NCI-H1048 (cell line): Measurements from ENCODE around the gene PEX10.
A peak's percentile ranks its signal among the peaks of the same experiment; 100 is the strongest.
"Not testable (repeated sequence)": the region's sequence is repeated elsewhere in the genome, so short reads cannot be mapped to it uniquely, and the experiment has no call there.

Experiments
- DNase-seq: peaks from one replicate; lab custom pipeline; 2025; lab: John Stamatoyannopoulos, UW

The PEX10 gene

DNA sequence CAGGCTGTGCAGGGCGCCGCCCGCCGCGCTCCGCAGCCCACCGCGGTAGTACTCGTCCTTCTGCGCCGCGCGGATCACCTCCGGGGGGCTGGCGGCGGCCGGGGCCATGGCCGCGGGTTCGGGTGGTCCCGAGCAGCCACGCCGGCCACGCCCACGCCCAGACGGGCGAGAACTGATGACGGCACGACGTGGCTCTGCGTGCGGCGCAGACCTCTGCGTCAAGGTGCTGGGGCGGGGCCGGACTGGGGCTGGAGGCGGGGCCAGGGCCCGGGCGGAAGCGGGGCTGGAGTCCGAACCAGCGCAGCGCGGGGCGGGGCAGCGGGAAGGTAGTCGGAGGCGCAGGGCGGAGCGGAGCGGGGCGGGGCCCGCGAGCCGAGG, at the start of gene PEX10:
PEX10 (minus strand) TSS at position 170 of the 378 bp plus-strand sequence; CDS start at position 108, 62 bp downstream.
- DNase-seq: peak; percentile 96

DNA sequence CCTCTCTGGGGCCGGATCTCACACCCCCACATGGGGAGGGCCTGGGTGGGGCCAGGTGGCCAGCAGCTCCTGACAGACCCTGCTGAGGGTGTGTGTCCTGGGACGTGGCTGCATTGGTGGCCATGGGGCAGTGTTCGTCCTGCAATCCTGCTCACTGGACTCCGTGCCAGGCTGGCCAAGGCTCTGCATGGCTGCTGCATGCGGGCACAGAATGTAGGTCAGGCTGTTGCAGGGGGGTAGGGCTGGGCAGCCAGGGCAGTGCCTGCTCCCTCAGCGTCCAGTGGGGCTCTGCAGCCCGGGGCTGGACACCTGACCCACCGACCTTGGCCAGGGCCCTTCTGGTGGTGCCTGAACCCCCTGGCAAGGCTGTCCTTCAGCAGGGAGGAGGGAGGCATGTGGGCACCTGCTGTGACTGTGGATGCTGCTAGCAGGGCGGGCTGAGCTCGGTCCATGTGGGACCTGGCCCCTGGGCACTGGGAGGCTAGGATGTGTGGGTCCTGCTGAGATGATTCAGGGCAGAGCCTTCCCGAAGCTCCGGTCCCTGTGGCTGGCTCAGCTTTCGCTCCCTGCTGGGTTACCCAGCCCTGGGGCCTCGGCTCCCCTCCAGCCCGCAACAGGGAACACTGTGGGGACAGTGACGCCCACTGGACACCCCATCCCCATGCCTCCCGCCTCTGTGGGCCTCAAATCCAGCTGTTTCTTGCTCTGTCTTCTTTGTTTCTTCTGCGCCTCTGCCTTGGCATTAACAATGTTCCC, 48.8 kb upstream of the PEX10 start:
- DNase-seq: no peak

DNA sequence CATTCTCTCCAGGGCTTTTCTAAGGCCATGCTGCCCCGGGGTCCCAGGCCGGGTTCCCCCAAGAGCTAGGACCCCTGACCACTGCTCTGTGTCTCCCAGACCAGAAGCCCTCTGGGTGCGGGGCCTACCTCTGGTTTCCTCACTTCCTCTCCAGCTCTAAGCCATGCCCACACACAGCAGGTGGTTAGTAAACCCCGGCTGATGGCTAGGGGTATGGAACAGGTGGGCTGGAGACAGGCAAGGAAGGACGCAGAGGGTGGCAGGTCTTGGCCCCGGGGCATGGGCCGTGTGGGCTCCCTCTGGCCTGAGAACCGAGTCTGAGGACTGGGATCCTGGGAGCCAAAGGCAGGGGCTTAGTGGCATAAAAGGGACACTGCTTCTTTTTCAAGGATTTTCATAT, 47.8 kb upstream of the PEX10 start:
- no peak for DNase-seq

DNA sequence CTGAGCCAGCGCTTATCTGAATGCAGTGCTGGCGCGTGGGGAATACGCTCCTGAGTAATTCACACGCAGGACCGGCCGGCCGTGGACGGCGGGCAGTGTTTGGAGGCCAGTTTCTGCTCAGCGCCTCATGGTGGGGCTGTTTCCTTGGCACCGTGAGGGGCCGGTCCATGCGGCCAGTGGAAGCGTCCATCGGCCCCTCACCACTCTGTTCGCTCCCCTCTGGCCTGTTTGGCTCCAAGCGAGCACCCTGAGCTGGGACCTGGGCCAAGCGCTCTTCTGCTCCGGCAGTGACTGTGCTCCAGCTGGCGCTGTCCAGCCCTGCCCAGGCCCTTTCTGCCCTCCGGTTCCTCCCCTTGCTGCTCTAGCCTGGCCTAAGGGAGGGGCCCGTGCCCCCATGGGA, 47.4 kb upstream of the PEX10 start:
- DNase-seq: no peak

DNA sequence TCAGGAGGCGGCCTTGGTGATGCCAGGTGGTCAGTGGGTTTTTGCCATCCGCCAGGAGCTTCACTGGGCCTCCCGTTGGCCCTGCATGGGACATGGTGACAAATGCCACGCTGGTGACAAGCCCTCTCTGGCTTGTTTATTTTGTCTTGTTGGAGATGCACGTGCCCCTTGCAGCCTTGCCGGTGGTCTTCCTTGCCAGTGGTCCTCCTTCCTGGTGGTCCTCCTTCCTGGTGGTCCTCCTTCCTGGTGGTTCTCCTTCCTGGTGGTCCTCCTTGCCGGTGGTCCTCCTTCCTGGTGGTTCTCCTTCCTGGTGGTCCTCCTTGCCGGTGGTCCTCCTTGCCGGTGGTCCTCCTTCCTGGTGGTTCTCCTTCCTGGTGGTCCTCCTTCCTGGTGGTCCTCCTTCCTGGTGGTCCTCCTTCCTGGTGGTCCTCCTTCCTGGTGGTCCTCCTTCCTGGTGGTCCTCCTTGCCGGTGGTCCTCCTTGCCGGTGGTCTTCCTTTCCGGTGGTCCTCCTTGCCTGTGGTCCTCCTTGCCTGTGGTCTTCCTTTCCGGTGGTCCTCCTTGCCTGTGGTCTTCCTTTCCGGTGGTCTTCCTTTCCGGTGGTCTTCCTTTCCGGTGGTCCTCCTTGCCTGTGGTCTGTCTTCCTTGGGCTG, 46.9 kb upstream of the PEX10 start:
- DNase-seq: not testable (repeated sequence)

DNA sequence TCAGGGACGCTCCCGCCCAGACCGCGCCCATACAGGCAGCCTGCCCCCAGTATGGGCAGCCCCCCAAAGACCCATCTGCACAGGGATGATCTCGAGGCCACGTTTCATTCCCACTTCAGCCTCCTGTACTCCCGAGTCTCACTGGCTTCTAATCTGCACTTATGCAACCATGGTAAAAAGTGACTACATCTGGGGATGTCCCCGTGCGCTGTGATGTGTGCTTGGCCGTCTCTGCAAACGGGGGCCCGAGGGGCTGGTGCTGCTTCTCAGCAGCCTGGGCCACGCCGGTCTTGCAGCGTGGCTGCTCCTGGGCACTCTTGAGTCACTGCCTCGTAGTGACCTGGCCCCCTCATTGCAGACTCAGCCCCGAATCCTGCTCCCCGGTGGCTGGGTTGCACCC, 46.3 kb upstream of the PEX10 start:
- no peak for DNase-seq

DNA sequence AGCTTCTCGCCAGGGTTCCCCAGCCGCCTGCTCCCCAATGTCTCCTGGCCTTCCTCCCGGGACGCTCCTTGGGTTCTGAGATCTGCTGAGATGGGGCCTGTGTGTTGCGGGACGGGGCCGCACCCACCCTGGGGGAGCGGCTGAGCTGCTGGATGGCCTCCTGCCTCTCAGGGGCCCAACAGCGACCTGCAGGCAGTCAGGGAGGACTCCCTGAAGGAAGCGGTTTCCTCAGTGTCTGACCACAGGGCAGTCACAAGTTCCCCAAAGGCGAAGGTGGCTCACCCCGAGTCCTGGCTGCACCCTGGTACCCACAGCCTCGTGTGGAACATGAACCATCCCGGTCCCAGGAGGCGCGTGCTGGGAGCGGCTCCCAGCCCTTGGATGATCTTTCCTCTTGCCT, 45.1 kb upstream of the PEX10 start:
- DNase-seq: no peak

DNA sequence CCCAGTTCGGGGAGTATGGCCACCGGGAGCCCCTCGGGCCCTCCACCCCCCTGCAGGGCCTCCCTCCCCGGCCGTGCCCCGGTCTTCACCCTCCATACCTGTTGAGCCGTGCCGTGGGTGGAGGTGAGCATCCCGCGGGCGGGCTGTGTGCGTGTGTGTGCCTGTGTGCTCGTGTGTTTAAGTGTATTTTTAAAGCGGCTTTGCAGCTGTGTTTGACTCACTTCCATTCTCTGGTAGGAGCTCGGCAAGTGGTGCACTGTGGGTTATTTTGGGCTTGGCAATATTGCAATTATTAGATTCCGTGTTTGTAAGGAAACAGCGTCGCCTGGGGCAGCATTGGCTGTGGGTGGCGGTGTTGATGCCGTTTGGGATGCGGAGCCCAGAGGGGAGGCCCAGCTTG, 43.4 kb upstream of the PEX10 start:
- no peak for DNase-seq

DNA sequence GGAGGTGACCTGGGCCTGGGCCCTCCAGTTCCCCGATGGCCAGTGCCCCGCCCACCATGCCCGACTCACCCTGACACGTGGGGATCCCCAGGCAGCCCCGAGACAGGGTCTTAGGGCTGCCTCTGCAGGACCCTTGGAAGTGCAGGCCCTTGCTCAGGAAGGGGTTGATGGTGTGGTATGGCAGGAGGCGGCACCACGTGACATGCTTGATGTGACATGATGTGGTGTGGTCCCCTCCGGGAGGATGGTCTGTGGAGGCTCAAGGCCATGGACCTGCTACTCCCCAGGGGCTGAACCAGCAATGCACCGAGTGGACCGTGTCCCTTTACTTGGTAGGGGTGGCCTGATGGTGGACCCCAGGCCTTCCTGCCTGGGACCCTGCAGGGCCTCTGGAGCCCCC, 41.9 kb upstream of the PEX10 start:
- no peak for DNase-seq

DNA sequence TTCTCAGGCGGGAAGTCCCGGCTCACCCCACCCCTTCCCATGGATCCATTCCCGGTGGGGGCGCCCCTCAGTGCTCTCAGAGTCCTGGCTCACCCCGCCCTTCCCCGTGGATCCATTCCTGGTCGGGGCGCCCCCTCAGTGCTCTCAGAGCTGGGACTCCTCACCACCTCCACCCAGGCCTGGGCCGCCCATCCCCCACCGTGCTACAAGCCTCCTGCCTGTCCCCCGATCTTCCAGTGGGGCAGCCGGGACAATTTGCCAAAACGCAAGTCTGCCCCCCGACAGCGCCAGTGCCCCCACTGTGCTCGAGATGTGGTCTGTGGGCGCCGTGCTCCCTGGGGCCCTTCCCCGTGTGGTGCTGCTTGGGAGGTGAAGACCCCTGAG, 40.6 kb upstream of the PEX10 start:
- no peak for DNase-seq

DNA sequence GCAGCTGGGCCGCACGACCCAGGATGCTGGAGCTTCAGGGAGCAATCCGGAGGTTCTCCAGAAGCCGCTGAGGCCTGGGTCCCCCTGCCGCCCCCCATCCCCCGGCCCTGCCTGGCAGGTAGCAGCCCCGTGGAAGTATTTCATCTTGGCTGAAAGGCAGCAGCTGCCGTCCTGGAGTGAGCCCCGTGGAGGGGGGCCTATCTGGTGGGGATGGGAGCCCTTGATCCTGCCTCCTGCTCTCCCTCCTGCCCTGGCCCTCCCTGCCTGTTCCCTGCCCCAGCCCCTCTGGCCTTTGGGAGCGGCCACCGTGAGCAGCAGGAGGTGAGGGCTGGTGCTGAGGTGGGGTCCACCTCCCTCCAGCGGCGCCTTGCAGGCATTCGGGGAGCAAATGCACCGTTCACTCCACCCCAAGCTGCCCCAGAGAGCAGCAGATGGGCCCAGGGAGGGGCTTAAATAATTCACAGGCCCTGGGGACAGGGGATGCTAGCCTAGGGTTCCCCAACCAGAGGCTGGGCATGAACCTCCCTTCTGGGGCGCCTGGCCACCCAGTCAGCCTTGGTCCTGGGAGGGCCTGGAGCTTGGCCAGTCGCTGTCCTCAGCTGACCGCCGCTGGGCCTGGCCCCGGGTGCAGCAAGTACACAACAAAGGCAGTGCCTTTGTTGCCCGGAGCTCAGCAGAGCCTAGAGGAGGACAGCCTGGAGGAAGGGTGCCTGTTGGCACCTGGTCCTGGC, 40.0 kb upstream of the PEX10 start:
- DNase-seq: no peak

DNA sequence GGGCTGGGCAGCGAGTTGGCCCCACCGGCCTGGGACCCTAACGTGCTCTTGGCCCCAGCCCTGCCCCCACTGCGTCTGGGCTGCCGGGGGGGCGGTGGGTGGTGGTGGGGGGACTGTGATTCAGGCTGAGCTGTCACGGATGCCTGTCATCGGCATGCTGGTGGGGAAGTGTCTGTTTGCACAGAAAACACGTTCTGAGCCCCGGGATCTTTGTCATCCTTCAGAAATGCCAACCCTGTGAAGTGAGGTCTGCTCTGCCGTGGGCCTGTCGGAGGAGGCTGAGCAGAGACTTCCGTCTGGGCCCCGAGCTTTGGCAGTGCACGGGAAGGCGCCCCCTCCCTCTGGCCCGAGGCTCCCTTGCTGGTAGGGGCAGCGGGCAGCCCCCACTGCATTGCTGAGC, 39.4 kb upstream of the PEX10 start:
- DNase-seq: no peak

DNA sequence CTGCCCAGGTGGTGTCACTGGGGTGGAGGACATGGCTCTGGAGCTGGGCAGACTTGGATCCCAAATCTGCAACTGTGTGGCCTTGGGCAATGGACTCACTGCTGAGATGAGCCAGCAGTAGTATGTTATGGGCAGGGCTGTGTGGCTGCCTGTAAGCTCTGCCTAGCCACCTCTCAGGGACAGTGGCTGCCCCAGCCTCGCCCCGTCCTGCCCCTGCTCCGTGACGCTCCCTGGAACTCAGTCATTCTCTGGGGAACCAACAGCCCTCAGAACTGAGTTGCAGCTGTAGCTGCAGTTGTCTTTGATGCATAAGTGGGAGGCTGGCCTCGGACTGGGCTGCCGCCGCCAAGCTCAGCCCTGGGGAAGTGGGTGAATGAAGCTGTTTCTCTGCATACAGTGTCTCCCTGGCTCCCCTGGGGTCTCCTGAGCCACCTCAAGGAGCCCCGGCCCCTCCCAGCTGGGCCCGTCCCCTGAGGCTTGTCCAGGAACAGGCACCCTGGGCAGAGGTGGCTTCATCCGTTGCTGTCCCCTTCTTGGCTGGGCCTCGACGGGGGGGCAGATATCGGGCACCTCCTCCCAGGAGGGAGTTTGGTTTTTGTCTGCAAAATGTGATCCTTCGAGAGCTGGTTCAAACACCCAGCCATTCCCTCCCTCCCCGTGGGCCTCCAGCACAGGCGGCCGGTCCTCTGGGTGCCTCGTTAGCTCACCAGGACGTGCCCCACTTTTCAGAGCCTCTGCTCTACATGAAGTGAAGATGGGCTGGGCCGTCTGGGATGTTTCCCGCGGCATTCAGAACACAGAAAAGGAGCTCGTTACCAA, 37.5 kb upstream of the PEX10 start:
- DNase-seq: no peak

DNA sequence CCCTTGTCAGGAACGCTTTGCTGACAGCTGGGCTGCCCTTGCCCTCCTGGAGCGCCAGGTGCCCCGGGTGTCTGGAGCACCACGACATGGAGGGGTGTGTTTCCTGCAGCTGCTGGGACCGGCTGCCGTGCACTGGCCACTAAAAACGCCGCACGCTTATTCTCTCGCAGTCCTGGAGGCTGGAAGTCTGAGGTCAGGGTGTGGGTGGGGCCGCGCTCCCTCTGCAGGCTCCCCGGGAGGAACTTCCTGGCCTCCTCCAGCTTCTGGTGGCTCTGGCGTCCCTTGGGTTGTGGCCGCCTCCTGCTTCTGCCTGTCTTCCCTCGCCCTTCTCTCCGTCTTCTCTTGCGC, 35.7 kb upstream of the PEX10 start:
- DNase-seq: no peak

DNA sequence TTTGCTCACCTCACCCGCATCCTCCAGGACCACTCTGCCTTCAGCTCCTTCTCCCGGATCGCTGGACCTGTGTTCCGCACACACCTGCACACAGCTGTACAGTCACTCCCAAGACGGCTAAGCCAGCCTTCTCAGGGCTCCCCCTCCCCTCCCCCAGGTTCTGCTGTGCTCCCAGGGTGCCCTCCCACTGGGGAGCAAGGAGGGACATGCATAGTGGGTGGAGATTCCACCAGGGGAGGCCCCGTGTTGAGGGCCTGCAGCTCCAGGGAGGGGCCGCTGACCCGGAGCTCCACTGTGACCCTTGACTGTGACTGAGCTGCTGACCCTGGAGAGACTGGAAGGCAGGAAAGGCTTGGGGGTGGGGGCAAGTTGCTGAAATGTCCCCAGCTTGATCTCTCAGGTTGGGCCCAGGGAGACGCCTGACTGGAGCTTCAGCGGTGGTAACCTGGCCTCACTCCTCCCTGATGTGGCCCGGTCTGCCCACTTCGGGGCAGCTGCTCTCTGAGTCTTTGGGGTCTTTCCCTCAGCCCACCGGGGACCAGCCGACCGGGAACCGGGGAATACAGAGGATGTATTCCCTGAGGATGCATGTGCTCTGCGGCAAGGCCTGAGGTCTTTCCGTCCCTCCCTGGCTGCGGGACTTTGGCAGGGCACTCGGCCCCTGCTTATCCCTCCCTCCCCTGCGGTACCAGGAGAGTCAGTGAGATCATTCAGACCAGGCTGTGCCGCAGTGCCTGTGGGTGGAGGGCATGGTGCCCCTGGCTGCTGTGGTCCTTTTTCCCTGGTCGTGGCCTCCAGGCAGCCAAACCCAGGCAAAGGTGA, 35.1 kb upstream of the PEX10 start:
- no peak for DNase-seq

DNA sequence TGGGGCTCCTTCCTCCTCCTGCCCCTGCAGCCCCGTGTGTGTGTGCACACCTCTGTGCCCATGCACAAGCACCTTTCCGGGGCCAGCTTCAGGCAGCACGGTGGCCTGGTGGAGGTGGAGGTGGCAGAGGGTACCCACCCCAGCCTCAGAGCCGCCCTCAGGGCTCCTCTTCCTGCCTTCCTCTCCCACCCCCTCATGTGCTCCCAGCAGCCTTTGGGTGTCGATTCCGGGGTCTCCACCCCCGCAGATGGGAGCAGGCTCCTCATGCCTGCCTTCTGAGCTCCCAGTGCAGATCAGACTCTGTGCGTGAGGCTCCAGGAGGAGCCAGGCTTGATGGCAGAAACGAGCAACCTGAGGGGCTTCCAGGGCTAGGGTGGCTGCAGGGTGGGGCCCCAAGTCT, 34.5 kb upstream of the PEX10 start:
- DNase-seq: no peak

DNA sequence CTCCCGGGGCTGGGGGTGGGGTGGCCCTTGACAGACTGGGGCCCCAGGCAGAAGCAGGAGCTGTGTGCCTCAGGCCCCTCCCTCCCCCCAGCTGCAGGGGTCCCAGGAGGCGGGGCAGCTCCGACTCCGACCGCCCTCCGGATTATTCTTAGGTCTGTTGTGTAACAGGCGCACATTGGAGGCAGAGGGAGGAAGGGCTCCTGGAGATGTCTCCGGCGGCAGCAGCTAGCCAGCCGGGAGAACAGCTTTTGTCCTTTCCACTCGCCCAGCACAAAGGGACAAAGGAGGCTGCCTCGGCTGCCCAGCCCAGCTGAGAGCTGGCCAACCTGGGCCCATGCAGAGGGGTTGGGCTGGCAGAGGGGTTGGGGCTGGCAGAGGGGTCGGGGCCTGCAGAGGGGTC, 34.0 kb upstream of the PEX10 start:
- DNase-seq: no peak

DNA sequence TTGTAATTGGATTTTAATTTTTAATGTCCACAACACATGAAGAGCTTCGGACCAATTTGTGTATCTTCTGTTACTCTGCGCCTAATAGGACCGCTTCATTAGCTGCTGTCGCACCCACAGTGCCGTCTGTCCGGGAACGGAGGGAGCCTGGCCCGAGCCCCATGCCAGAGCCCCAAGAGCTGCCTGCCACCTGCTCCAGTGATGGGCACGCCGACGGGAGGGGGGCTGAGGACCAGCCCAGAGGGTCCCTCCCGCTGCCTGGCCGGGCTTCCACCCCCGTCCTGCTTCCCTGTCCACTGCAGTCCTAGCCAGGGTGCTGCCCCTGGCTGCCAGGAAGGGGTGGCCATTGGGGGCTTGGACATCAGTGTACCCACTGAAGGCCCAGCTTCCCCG, 33.5 kb upstream of the PEX10 start:
- DNase-seq: no peak

DNA sequence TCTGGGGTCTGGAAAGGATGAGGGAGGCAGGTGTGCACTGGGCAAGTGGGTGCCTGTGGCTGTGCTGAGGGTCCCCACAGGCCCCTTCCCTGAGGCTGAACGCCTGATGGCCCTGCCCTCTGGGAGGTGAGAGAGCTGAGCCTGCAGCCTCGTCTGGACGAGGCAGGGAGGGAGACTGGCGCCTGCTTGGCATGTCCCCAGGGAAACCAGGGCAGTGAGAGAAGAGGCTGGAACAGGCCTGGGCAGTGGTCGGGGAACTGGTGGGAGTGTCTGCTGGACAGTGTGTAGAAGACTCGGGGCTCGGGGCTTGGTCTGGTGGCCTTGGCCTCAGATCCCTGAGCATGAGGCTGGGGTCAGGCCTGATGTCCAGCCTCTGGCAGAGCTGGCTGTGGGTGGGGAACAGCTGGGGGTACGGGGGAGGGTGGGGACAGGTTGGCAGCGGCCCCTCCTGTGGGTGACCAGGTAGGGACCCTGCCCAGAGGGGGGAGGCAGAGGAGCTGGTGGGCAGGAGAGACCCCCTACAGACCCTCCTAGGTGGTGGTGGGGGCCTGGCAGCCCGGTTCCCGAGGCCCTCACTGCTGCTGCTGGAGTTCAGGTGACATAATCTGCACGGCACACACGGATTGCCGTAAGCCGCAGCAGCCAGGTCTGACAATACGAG, 32.9 kb upstream of the PEX10 start:
- no peak for DNase-seq

DNA sequence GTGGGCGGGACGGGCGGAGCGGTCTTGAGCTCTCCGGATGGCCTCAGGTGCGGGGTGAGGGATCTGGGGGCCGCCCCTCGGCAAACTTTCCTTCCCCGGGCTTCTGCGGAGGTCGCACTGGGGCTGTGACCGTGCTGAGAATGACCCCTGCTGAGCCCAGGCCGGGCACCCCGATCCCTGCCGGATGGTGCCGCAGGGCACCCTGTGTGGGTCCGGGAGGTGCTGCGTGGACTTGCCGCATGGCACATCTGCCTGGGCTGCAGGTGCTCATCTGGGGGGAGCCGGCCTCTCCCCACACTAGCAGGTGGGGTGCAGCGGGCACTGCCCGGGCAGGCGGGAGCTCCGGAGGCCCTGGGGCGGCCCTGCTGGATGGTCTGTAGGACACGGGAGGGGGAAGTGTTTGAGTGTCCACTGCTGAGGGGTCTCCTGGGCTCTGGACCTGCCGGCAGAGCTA, 31.8 kb upstream of the PEX10 start:
- DNase-seq: no peak
